Glutamatergic neuron (in vitro differentiated cells): ENCODE results near the gene CDH20. TPM values are rescaled to one million over a fixed set of nuclear protein-coding genes. Genes with fewer than 3 reads are reported as not detected.
"Not testable (repeated sequence)": the region's sequence is repeated elsewhere in the genome, so short reads cannot be mapped to it uniquely, and the experiment has no call there.

Source experiments
- DNase-seq: peaks from one replicate; pipeline ENCODE4 v3.0.0; 2022
- H3K27ac Mint-ChIP-seq: one replicate; pipeline ENCODE4 v1.8.0; 2020; ENCODE audit warnings: mild to moderate bottlenecking, mixed read lengths, inconsistent platforms; ENCODE audit not compliant: unreplicated experiment
- H3K27me3 Mint-ChIP-seq: one replicate; pipeline ENCODE4 v1.8.0; 2020; ENCODE audit warnings: mild to moderate bottlenecking, moderate library complexity, mixed read lengths, inconsistent platforms; ENCODE audit not compliant: unreplicated experiment
- H3K36me3 Mint-ChIP-seq: one replicate; pipeline ENCODE4 v1.8.0; 2020; ENCODE audit warnings: mild to moderate bottlenecking, mixed read lengths, inconsistent platforms; ENCODE audit not compliant: unreplicated experiment
- H3K4me1 Mint-ChIP-seq: one replicate; pipeline ENCODE4 v1.8.0; 2020; ENCODE audit warnings: mild to moderate bottlenecking, low read depth, mixed read lengths, inconsistent platforms; ENCODE audit not compliant: unreplicated experiment
- H3K4me3 Mint-ChIP-seq: one replicate; pipeline ENCODE4 v1.8.0; 2020; ENCODE audit warnings: mild to moderate bottlenecking, mixed read lengths, inconsistent platforms; ENCODE audit not compliant: unreplicated experiment
- H3K9me3 Mint-ChIP-seq: one replicate; pipeline ENCODE4 v1.8.0; 2020; ENCODE audit warnings: mild to moderate bottlenecking, moderate library complexity, mixed read lengths, inconsistent platforms; ENCODE audit not compliant: unreplicated experiment
- CTCF ChIP-seq: fragments of 200-600 bp; sonication (generic); IDR thresholded peaks from one replicate; pipeline ENCODE4 v1.5.0; 2021; ENCODE audit not compliant: partially characterized antibody, unreplicated experiment
- total RNA-seq: library from RNA; stranded (reverse); fragmentation: NEBNext Ultra II Directional; extraction: Animal tissue kit (Norgen Biotek cat#: 25700); gene quantifications from one replicate; pipeline ENCODE4 v1.2.1, GENCODE V29; 2021; ENCODE audit not compliant: unreplicated experiment

The CDH20 gene
- total RNA-seq, 1 donor from 2014 or later = 0.47 TPM

- H3K27ac Mint-ChIP-seq = no peak overlapping the region
- DNase-seq = no peak
- H3K9me3 Mint-ChIP-seq = peaks cover 1% of the 10 kb centered on the region
- TF ChIP-seq CTCF = no peak
- peaks cover 4% of the 10 kb centered on the region for H3K27me3 Mint-ChIP-seq
- no peak overlapping the region for H3K4me3 Mint-ChIP-seq
- peaks cover 4% of the 10 kb centered on the region for H3K4me1 Mint-ChIP-seq
- H3K36me3 Mint-ChIP-seq = no peaks in the 10 kb centered on the region
These were observed 34.8 kb downstream of the CDH20 start for GRCh38 chr18:61368001-61368400.

DNA sequence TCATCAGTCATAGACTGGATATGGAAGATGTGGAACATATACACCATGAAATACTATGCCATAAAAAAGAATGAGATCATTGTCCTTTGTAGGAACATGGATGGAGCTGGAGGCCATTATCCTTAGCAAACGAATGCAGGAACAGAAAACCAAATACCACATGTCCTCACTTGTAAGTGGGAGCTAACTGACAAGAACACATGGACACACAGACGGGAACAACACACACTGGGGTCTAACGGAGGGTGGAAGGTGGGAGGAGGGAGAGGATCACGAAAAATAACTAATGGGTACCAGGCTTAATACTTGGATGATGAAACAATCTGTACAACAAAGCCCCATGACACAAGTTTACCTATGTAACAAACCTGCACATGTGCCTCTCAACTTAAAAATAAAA is 36.4 kb downstream of the CDH20 start:
- not testable (repeated sequence) for H3K4me3 Mint-ChIP-seq, H3K9me3 Mint-ChIP-seq, H3K27me3 Mint-ChIP-seq, H3K27ac Mint-ChIP-seq, DNase-seq, H3K36me3 Mint-ChIP-seq, H3K4me1 Mint-ChIP-seq

GRCh38 chr18:61371111-61371510 is 37.9 kb downstream of the CDH20 start:
- Mint-ChIP-seq H3K36me3 (no peaks in the 10 kb centered on the region), H3K27me3 (peaks cover 4% of the 10 kb centered on the region), H3K4me3 (no peak overlapping the region), H3K4me1 (peaks cover 4% of the 10 kb centered on the region), H3K9me3 (no peaks in the 10 kb centered on the region), H3K27ac (no peak overlapping the region)
- no peak for TF ChIP-seq CTCF
- no peak for DNase-seq

DNA sequence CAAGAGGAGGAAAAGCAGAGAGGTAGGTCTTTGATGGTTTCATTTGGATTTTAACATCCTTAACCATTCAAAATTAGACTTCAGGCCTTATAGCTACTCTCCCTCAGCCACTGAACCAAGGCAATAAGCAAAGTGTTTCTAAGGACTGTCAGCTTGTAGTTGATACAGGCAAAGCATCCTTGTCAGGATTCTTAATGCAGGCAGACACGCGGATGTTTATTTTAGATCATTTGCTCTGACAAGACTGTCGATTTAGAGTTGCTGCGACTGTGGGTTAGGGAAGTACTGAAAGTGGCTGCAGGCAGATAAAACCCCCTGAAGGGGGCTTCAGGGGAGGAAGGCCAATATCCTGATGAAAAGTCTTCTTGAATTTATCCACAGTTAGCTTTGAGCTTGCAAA is 46.6 kb downstream of the CDH20 start:
- no peak for TF ChIP-seq CTCF
- Mint-ChIP-seq H3K4me3 (no peak overlapping the region), H3K36me3 (no peaks in the 10 kb centered on the region), H3K9me3 (no peaks in the 10 kb centered on the region), H3K27ac (no peak overlapping the region), H3K4me1 (no peaks in the 10 kb centered on the region), H3K27me3 (no peaks in the 10 kb centered on the region)
- no peak for DNase-seq

DNA sequence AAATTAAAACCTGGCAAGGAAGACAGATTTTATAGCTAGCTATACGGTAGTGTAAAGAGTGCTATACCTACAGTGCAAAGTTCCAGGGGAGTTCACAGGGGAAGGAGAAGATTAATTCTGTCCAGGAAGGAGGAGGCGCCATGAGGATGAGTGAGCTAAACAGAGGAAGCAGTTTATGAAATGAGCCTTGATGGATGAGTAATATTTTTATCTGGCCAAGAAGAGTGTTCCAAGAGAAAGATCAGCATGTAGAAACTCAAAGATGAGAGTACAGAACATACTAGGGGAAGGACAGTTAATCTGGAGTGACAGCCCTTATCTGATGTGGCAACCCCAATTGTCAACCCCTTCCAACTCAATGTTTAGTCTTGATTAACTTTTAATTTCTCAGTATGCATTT is 54.8 kb downstream of the CDH20 start:
- H3K27me3 Mint-ChIP-seq = no peaks in the 10 kb centered on the region
- TF ChIP-seq CTCF = no peak
- DNase-seq = no peak
- H3K9me3 Mint-ChIP-seq = no peaks in the 10 kb centered on the region
- H3K36me3 Mint-ChIP-seq = no peaks in the 10 kb centered on the region
- peaks cover 2% of the 10 kb centered on the region for H3K4me1 Mint-ChIP-seq
- no peak overlapping the region for H3K4me3 Mint-ChIP-seq
- H3K27ac Mint-ChIP-seq = no peak overlapping the region

DNA sequence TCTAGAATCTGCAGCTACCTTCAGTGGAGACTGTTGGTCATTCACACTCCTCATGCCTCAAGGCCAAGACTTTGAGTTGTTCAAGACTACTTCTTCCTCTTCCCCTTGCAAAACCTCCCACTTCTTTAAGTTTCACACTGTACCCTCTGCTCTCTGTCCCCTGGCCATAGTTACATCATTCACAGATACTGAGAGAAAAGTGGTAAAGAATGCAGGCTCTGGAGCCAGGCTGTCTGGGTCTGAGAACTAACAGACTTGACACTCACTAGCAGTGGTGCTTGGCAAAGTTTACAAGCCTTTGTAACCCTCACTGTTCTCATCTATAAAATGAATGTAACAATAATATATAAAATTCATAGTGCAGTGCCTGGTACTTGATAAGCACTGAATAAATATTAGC is 61.8 kb downstream of the CDH20 start:
- Mint-ChIP-seq H3K36me3 (no peaks in the 10 kb centered on the region), H3K4me1 (no peaks in the 10 kb centered on the region), H3K4me3 (no peak overlapping the region), H3K27ac (no peak overlapping the region), H3K27me3 (no peaks in the 10 kb centered on the region), H3K9me3 (no peaks in the 10 kb centered on the region)
- DNase-seq = no peak
- TF ChIP-seq CTCF = no peak
